Measurements from ENCODE around the gene NDRG3.

NDRG3 gene

GRCh38 chr20:36744243-36744642 is 1.6 kb downstream of the NDRG3 start:
- H4K20me1 ChIP-seq (ENCODE audit: insufficient read depth), result no peaks in the 10 kb centered on the region
- H3K4me1 ChIP-seq (ENCODE audit: low read depth, poor library complexity, severe bottlenecking), result peaks cover 11% of the 10 kb centered on the region
- H3K36me3 ChIP-seq (ENCODE audit: insufficient read depth), result no peaks in the 10 kb centered on the region
- H3K79me2 ChIP-seq (ENCODE audit: insufficient read depth, low read depth), result no peaks in the 10 kb centered on the region
- H3K4me3 ChIP-seq (IDR thresholded peaks at IDR 0.05; ENCODE audit: insufficient read depth, low read depth, low read length), result no peak overlapping the region
- H3K27ac ChIP-seq, result no peak overlapping the region
- no peak overlapping the region; the same call in 1 of the 2 replicates for H3K4me2 ChIP-seq
- TF ChIP-seq CTCF (conservative IDR thresholded peaks at IDR 0.05; ENCODE audit: low read depth, low read length), result no peak
- no peaks in the 10 kb centered on the region for H3K27me3 ChIP-seq (ENCODE audit: insufficient read depth, low read depth)
- no peak overlapping the region for H2AFZ ChIP-seq (ENCODE audit: low read depth)
- no peak overlapping the region for H3K9ac ChIP-seq

- H3K79me2 ChIP-seq (ENCODE audit: insufficient read depth, low read depth), result no peaks in the 10 kb centered on the region
- H3K27me3 ChIP-seq (ENCODE audit: insufficient read depth, low read depth), result no peaks in the 10 kb centered on the region
- H3K4me3 ChIP-seq (IDR thresholded peaks at IDR 0.05; ENCODE audit: insufficient read depth, low read depth, low read length), result no peak overlapping the region
- H3K9ac ChIP-seq, result no peak overlapping the region
- H4K20me1 ChIP-seq (ENCODE audit: insufficient read depth), result no peaks in the 10 kb centered on the region
- H2AFZ ChIP-seq (ENCODE audit: low read depth), result no peak overlapping the region
- TF ChIP-seq CTCF (conservative IDR thresholded peaks at IDR 0.05; ENCODE audit: low read depth, low read length), result no peak
- H3K4me1 ChIP-seq (ENCODE audit: low read depth, poor library complexity, severe bottlenecking), result peaks cover 11% of the 10 kb centered on the region
- no peak overlapping the region for H3K27ac ChIP-seq
- H3K36me3 ChIP-seq (ENCODE audit: insufficient read depth), result no peaks in the 10 kb centered on the region
- H3K4me2 ChIP-seq, result no peak overlapping the region
Observed at GRCh38 chr20:36742558-36742957, 3.3 kb downstream of the NDRG3 start.

GRCh38 chr20:36741072-36741471 is 4.8 kb downstream of the NDRG3 start:
- TF ChIP-seq CTCF (conservative IDR thresholded peaks at IDR 0.05; ENCODE audit: low read depth, low read length), result no peak
- H3K27me3 ChIP-seq (ENCODE audit: insufficient read depth, low read depth), result no peaks in the 10 kb centered on the region
- H3K4me1 ChIP-seq (ENCODE audit: low read depth, poor library complexity, severe bottlenecking), result peaks cover 6% of the 10 kb centered on the region
- no peak overlapping the region for H3K4me2 ChIP-seq
- no peaks in the 10 kb centered on the region for H3K36me3 ChIP-seq (ENCODE audit: insufficient read depth)
- H3K9ac ChIP-seq, result no peak overlapping the region
- no peak overlapping the region for H2AFZ ChIP-seq (ENCODE audit: low read depth)
- H3K4me3 ChIP-seq (IDR thresholded peaks at IDR 0.05; ENCODE audit: insufficient read depth, low read depth, low read length), result no peak overlapping the region
- H3K79me2 ChIP-seq (ENCODE audit: insufficient read depth, low read depth), result no peaks in the 10 kb centered on the region
- no peak overlapping the region for H3K27ac ChIP-seq
- no peaks in the 10 kb centered on the region for H4K20me1 ChIP-seq (ENCODE audit: insufficient read depth)

- no peaks in the 10 kb centered on the region for H4K20me1 ChIP-seq (ENCODE audit: insufficient read depth)
- H3K27me3 ChIP-seq (ENCODE audit: insufficient read depth, low read depth), result no peaks in the 10 kb centered on the region
- H2AFZ ChIP-seq (ENCODE audit: low read depth), result no peak overlapping the region
- TF ChIP-seq CTCF (conservative IDR thresholded peaks at IDR 0.05; ENCODE audit: low read depth, low read length), result no peak
- H3K4me3 ChIP-seq (IDR thresholded peaks at IDR 0.05; ENCODE audit: insufficient read depth, low read depth, low read length), result no peak overlapping the region
- no peak overlapping the region for H3K9ac ChIP-seq
- no peak overlapping the region for H3K4me2 ChIP-seq
- H3K27ac ChIP-seq, result no peak overlapping the region
- H3K36me3 ChIP-seq (ENCODE audit: insufficient read depth), result no peaks in the 10 kb centered on the region
- peaks cover 8% of the 10 kb centered on the region for H3K4me1 ChIP-seq (ENCODE audit: low read depth, poor library complexity, severe bottlenecking)
- no peaks in the 10 kb centered on the region for H3K79me2 ChIP-seq (ENCODE audit: insufficient read depth, low read depth)
Observed at GRCh38 chr20:36737183-36737499, 8.7 kb downstream of the NDRG3 start.

Data from KMS-11 (cell line).